HG03159 (cell line): Measurements from ENCODE around the gene TSPAN2.

Experiments
- ATAC-seq: cut with Tn5 transposase; IDR thresholded peaks from one replicate; pipeline ENCODE4 v1.9.1; 2021; ENCODE audit warnings: mild to moderate bottlenecking, moderate library complexity; ENCODE audit not compliant: unreplicated experiment

TSPAN2 gene

GRCh38 chr1:115114308-115114707 is 25.0 kb upstream of the TSPAN2 start:
- no peak for ATAC-seq

DNA sequence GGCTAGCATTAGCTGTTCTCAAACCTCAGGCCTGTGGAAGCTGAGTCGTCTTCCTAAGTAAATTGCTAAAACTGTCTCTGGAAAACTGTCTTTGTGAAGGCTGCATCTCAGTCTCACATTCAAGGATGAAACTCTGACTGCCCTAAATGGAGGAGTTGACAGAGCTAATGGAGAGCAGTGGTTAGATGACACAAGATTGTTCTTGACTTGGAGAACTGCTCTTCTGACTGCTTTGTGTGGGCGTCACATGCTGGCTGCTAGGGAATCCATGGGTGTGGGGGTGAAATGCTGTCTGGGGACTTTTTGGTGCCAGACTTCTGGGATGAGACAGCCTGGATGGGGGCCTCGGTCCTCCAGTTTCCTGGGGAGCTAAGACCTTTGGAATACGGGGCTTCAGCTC is 24.5 kb upstream of the TSPAN2 start:
- no peak for ATAC-seq

GRCh38 chr1:115112496-115113375 is 23.4 kb upstream of the TSPAN2 start:
- ATAC-seq: no peak

DNA sequence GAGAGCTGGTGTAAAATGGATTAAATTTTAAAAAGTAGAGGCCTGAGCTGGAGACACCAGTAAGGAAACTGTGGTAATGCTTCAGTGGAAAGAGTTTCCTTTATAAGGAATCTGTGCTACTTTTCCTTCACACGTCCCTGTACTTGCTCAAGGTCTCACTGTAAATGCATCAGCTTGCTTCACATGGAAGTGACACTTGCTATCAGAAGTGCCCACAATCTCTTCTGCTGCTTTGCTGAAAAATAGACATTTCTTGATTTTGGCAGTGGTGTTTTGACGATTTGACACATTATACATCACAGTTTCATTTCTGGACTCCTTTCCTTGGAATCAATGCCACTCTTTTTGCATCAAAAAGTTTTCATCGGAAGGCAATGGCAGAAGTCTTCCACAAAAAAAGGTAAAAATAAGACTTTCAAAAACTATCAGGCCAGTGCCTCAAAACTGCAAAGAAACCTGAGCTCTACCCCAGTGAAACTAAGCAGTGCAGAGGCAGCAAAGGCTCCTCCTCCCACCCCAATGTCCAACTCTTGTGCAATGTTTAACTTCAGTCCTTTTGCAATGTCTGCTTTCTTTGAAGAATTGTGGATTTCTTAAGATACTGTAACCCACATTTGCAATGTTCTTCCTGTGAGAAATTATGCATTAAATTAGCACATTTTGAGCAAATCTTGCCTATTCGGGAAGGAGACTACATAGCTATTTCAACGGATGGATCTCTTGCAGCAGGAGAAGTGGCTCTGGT is 18.4 kb upstream of the TSPAN2 start:
- ATAC-seq: no peak

GRCh38 chr1:115105831-115106230 is 16.5 kb upstream of the TSPAN2 start:
- ATAC-seq: no peak

GRCh38 chr1:115099693-115100050 is 10.4 kb upstream of the TSPAN2 start:
- ATAC-seq: no peak

GRCh38 chr1:115098979-115099692 is 9.8 kb upstream of the TSPAN2 start:
- peak; percentile 90 for ATAC-seq

GRCh38 chr1:115092175-115092574 is 2.9 kb upstream of the TSPAN2 start:
- ATAC-seq: no peak

- no peak for ATAC-seq
Measured at GRCh38 chr1:115091572-115091971, 2.3 kb upstream of the TSPAN2 start.

GRCh38 chr1:115090956-115091355 is 1.7 kb upstream of the TSPAN2 start:
- no peak for ATAC-seq

DNA sequence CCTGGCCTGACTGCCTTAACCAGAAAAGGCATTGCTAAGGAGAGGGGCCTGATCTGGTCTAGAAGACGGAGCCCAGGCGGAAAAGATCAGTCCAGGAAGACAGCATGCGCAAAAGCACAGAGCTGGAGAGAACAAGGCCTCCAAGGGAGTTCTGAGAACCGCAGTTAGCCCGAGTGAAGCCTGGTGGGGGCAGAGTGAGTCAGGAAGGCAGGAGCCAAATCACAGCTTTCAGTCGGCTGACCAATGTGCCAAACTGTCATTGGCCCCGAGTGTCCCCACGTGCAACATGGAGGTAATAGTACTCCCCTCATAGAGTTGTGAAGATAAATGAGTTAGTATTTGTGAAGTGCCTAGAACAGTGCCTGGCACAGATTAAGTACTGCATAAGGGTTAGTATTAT is 1.2 kb upstream of the TSPAN2 start:
- ATAC-seq: no peak

GRCh38 chr1:115090186-115090490 is 835 bp upstream of the TSPAN2 start:
- no peak for ATAC-seq

- ATAC-seq: no peak
Measured at GRCh38 chr1:115088871-115089419, 358 bp downstream of the TSPAN2 start.

DNA sequence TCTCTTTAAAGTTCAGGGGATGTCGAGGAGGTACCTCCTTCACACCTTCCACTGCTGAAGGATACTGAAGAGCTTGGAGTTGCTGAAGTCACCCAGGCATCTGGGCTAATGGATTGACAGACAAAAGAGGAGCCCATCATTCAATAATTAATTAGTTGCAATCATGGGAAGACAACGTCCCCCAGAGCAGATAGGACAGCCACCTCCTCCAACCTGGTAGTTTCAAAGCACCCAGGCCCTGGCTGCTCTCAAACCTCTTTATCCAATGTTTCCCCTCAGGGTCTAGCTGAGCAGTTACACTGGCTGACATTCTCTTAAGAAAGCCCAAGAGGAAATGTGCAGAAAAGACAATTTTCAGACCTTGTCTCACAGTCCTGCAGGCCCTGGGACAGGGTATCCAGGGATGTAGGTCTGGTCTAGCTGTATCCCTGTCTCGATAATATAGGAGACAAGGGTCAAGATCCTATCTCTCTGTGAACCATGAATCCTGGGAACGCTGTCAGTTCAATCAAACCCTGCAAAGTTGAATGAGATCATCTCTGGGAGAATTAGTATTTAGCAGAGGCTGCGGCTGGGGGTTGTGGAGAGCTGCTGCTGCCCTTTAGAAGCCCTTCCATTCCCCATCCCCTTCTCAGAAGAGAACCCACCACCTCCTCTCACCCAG is 1.1 kb downstream of the TSPAN2 start:
- ATAC-seq: no peak

DNA sequence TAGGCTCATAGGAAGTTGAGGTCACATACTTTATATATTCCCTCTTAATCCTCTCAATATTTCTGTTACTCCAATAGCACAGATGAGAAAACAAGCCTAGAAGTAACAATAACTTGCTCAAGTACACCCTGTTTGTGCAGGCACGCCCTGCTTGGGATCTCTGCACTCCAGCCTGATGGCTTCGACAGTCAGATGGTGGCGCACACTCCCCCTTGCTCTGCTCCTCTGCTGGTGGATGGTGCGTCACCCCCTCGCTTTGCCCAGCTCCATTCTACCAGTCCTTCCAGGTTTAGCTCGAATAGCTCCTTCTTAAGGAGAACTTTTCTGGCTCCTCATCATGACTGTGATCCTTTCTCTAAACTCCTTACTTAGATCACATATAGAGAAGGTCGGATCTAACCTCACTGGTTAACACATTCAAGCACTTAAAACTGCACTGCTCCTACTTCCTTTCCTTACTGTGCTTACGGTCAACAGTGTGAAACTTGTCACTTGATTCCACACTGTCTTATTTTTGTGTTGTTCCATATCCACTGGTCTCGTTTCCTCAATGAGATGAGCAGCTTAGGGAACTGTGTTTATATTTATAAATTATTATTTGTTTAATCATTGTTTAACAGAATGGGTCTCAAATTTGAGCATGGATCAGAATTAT is 3.0 kb downstream of the TSPAN2 start:
- no peak for ATAC-seq

DNA sequence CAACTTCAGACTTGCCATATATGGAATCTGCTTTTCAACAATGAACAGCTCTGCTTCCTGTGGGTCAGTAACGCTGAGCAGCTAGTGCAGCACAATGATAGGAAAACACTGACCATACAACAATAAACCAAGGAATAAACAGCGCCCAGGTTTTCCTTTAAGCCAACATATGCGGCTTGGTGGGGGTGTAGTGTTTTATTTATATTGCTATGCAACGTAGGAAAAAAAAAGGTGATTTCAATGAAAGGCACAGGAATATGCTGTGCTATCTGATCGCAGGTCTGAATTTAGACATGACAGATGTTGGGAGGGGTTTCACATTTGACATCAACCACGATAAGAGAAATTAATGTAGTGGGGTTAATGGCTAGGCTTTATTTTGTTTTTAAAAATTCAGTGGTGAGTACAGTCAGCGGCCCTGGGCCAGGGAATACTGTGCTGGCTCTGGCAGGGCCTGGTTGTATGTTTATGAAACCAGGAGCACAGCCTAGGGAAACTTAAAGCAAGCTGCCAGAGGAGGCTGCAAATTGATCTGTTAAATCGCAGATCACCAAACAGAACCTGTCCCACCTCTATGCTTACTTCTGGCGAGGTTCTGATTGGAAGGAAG is 4.3 kb downstream of the TSPAN2 start:
- no peak for ATAC-seq

GRCh38 chr1:115082949-115083348 is 6.4 kb downstream of the TSPAN2 start:
- no peak for ATAC-seq

- no peak for ATAC-seq
Measured at GRCh38 chr1:115078708-115079107, 10.6 kb downstream of the TSPAN2 start.

- no peak for ATAC-seq
Measured at GRCh38 chr1:115077984-115078330, 11.3 kb downstream of the TSPAN2 start.

GRCh38 chr1:115077286-115077983 is 11.9 kb downstream of the TSPAN2 start:
- ATAC-seq: no peak
